Measurements from ENCODE around the gene SLC30A5.

GRCh38 chr5:69130241-69130640 is 36.4 kb downstream of the SLC30A5 start:
- TF ChIP-seq POLR2AphosphoS5 (IDR thresholded peaks at IDR 0.05) (no peak), POLR2A (IDR thresholded peaks at IDR 0.05) (no peak), CTCF (IDR thresholded peaks at IDR 0.05) (no peak)
